Measurements from ENCODE around the gene SPON1. TPM values are rescaled to one million over a fixed set of nuclear protein-coding genes. Genes with fewer than 3 reads are reported as not detected.

SPON1 gene
- total and polyA plus RNA-seq, 2 of the 8 experiments (the other 6 are each of a cell fraction or from before 2014, with no cell fraction given) = 1.5 to 5.4 TPM

DNA sequence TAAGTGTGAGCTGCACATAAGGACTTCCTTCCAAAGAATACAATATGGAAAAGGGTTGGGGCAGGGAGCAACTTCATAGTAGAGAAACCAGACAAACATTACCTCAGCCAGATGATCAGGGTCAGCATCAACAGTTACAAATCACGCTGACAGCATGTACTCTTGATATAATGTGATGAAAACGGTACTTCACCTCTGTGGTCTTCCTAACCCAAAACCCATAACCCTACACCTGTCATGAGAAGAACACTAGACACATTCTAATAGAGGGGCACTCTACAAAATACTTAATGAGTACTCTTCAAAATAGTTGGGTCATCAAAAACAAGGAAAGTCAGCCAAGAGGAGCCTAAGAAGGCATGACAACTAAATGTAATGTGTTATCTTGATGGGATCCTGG, 352.6 kb downstream of the SPON1 start:
- Histone ChIP-seq H3K9ac (replicated peaks in 1 of 4; ENCODE audit: extremely low read depth in 1 of 4, low read depth in 3 of 4, low read length in 3 of 4) (no peak overlapping the region), H2AK5ac (ENCODE audit: low read depth, low read length) (no peak overlapping the region), H3K9me3 (ENCODE audit: insufficient read depth in 2 of 2, low read depth in 1 of 2, low read length in 1 of 2) (no peaks in the 10 kb centered on the region), H2BK20ac (ENCODE audit: low read length) (no peak overlapping the region), H2BK120ac (replicated peaks; ENCODE audit: low read depth, low read length) (no peak overlapping the region), H3K79me1 (ENCODE audit: low read depth, low read length) (peaks cover 5% of the 10 kb centered on the region; the same call in 1 of the 2 replicates), H3K14ac (ENCODE audit: insufficient read length) (no peak overlapping the region), H3K79me2 (ENCODE audit: control insufficient read depth in 1 of 2, insufficient read depth in 2 of 2, low read length in 2 of 2) (peaks cover 19 to 98% of the 10 kb centered on the region in 2 experiments), H4K91ac (replicated peaks; ENCODE audit: insufficient read length, low read length) (no peak overlapping the region), H3K18ac (ENCODE audit: extremely low read depth, low read length) (no peak overlapping the region), H4K20me1 (replicated peaks in 1 of 2; ENCODE audit: control insufficient read depth in 1 of 2, insufficient read depth in 2 of 2, low read length in 2 of 2) (peaks cover 17 to 22% of the 10 kb centered on the region in 2 experiments), H4K8ac (ENCODE audit: extremely low read depth, insufficient read depth, low read length) (no peak overlapping the region), H3K4me3 (ENCODE audit: extremely low read depth in 1 of 4, insufficient read depth in 2 of 4, low read depth in 3 of 4, low read length in 4 of 4) (no peak overlapping the region), H4K5ac (ENCODE audit: insufficient read length, low read depth, low read length) (no peak overlapping the region), H3K4me2 (ENCODE audit: insufficient read depth in 1 of 2, low read depth in 2 of 2, low read length in 2 of 2) (no peak overlapping the region), H3K23me2 (ENCODE audit: low read depth, low read length) (no peaks in the 10 kb centered on the region), H3K4ac (replicated peaks; ENCODE audit: insufficient read length, low read depth, low read length) (no peak overlapping the region), H2BK15ac (ENCODE audit: low read length) (no peak overlapping the region), H3K56ac (replicated peaks; ENCODE audit: insufficient read length, low read depth, low read length) (no peak overlapping the region), H3K36me3 (ENCODE audit: control insufficient read depth in 2 of 4, insufficient read depth in 4 of 4, low read length in 3 of 4) (no peaks in the 10 kb centered on the region), H2BK12ac (ENCODE audit: low read depth, low read length) (no peak overlapping the region), H3K27me3 (replicated peaks in 1 of 4; ENCODE audit: control insufficient read depth in 3 of 4, extremely low read depth in 1 of 4, insufficient read depth in 3 of 4, low read length in 3 of 4) (no peaks in the 10 kb centered on the region), H3K4me1 (replicated peaks in 1 of 4; ENCODE audit: control insufficient read depth in 3 of 4, insufficient read depth in 4 of 4, low read length in 3 of 4) (peaks cover 7 to 19% (median 15%) of the 10 kb centered on the region in 4 experiments), H3K23ac (ENCODE audit: insufficient read length) (no peak overlapping the region), H3K27ac (ENCODE audit: low read depth, low read length) (no peak overlapping the region), H2BK5ac (ENCODE audit: low read depth, low read length) (no peak overlapping the region), H2AFZ (ENCODE audit: low read length) (no peak overlapping the region)
- FAIRE-seq (no peak), DNase-seq (ENCODE audit: low read depth in 1 of 2, low spot score in 2 of 2) (no peak)
- TF ChIP-seq TEAD4 (IDR thresholded peaks at IDR 0.05; ENCODE audit: low read depth, low read length) (no peak), NRF1 (IDR thresholded peaks at IDR 0.05; ENCODE audit: low read depth, low read length) (no peak), POLR2A (IDR thresholded peaks at IDR 0.05; ENCODE audit: control extremely low read depth in 1 of 2, low read depth in 2 of 2, low read length in 2 of 2) (no peak), SRF (IDR thresholded peaks at IDR 0.05; ENCODE audit: low read depth, low read length) (no peak), CTBP2 (IDR thresholded peaks at IDR 0.05; ENCODE audit: borderline replicate concordance, insufficient read depth, insufficient read length, low read length) (no peak), YY1 (IDR thresholded peaks at IDR 0.05; ENCODE audit: low read depth, low read length) (no peak), BRCA1 (IDR thresholded peaks at IDR 0.05; ENCODE audit: low read depth, low read length) (no peak), SUZ12 (IDR thresholded peaks at IDR 0.05; ENCODE audit: low read length) (no peak), EGR1 (IDR thresholded peaks at IDR 0.05; ENCODE audit: borderline replicate concordance, low read depth, low read length) (no peak), TAF1 (IDR thresholded peaks at IDR 0.05; ENCODE audit: low read depth, low read length) (no peak), KDM1A (IDR thresholded peaks at IDR 0.05; ENCODE audit: borderline replicate concordance, low read length) (no peak)
- 90% methylated on average over 2 of the region's 2 CpGs; no CpG with 5 or more reads in 1 of the 2 experiments for WGBS, 2 experiments (ENCODE audit: extremely low coverage in 1 of 2, insufficient coverage in 1 of 2, insufficient read length in 1 of 2, insufficient replicate concordance in 2 of 2, low coverage in 1 of 2, low lambda C conversion rate in 2 of 2, missing lambda C conversion rate in 1 of 2)
- POLR2A ChIA-PET (ENCODE audit: partially characterized antibody) = interaction anchor here (0.8 to 1.4 kb wide), 4 partner anchors 25 to 141 kb away, joined by 3 read pairs; no protein-coding TSS in a partner anchor
- CTCF ChIA-PET (ENCODE audit: partially characterized antibody) = interaction anchor here (0.6 to 2.2 kb wide), 5 partner anchors 11 to 419 kb away, joined by 3 to 11 read pairs (median 6); no protein-coding TSS in a partner anchor
